ENCODE results near the gene LUC7L3.
"Not testable (repeated sequence)": the region's sequence is repeated elsewhere in the genome, so short reads cannot be mapped to it uniquely, and the experiment has no call there.

DNA sequence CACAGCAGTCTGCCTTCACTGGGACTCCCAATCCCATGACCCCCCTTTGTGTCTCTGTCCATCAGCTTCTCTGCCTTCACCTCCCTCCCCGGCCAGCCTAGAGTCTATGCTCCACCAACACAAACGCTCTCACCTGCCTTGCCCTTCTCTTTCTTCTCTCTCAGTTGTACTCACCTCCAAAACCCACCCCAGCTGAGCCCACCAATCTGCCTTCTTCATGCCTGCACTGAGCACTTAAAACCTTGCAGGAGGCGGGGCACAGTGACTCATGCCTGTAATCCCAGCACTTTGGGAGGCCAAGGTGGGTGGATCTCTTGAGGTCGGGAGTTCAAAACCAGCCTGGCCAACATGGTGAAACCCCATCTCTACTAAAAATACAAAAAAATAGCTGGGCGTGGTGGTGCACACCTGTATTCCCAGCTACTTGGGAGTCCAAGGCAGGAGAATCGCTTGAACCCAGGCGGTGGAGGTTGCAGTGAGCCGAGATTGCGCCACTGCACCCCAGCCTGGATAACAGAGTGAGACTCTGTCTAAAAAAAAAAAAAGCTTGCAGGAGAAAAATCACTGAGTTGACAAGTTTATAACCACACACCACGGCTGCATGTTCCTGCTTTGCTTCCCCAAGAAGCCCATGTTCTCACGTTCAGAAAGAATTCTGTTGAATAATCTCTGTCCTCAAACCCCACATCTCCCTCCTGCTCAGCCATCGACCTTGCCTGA, 38.7 kb upstream of the LUC7L3 start:
- TF ChIP-seq, protein P1, sequence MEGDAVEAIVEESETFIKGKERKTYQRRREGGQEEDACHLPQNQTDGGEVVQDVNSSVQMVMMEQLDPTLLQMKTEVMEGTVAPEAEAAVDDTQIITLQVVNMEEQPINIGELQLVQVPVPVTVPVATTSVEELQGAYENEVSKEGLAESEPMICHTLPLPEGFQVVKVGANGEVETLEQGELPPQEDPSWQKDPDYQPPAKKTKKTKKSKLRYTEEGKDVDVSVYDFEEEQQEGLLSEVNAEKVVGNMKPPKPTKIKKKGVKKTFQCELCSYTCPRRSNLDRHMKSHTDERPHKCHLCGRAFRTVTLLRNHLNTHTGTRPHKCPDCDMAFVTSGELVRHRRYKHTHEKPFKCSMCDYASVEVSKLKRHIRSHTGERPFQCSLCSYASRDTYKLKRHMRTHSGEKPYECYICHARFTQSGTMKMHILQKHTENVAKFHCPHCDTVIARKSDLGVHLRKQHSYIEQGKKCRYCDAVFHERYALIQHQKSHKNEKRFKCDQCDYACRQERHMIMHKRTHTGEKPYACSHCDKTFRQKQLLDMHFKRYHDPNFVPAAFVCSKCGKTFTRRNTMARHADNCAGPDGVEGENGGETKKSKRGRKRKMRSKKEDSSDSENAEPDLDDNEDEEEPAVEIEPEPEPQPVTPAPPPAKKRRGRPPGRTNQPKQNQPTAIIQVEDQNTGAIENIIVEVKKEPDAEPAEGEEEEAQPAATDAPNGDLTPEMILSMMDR (IDR thresholded peaks at IDR 0.05): not testable (repeated sequence)
- not testable (repeated sequence) for TF ChIP-seq EZH2 (IDR thresholded peaks at IDR 0.05; ENCODE audit: borderline replicate concordance, insufficient read depth, low read depth, low read length, poor library complexity, severe bottlenecking)

Measured in B cell (primary cell).